ENCODE data around the gene HOXA5.

HOXA5 gene

GRCh38 chr7:27155816-27156507 lies 12.5 kb upstream of the HOXA5 start:
- TF ChIP-seq CTCF (IDR thresholded peaks at IDR 0.05; ENCODE audit: low read depth, low read length): no peak
- peak overlapping the region; percentile 55 for H3K4me3 ChIP-seq (ENCODE audit: low read depth, low read length)
- in situ Hi-C loops (cut with HindIII; ENCODE audit: low sequenced_read_pairs): loop anchor here (25.0 kb wide), 1 partner anchor 769 kb away; no protein-coding TSS in a partner anchor
- DNase-seq (ENCODE audit: low read depth, low spot score): peak; percentile 49

GRCh38 chr7:27154901-27155815 lies 11.7 kb upstream of the HOXA5 start:
- TF ChIP-seq CTCF (IDR thresholded peaks at IDR 0.05; ENCODE audit: low read depth, low read length): no peak
- peak; percentile 37 for DNase-seq (ENCODE audit: low read depth, low spot score)
- H3K4me3 ChIP-seq (ENCODE audit: low read depth, low read length): peak overlapping the region; percentile 55
- in situ Hi-C loops (cut with HindIII; ENCODE audit: low sequenced_read_pairs): loop anchor here (25.0 kb wide), 1 partner anchor 768 kb away; no protein-coding TSS in a partner anchor

GRCh38 chr7:27154369-27154768 lies 10.9 kb upstream of the HOXA5 start:
- in situ Hi-C loops (cut with HindIII; ENCODE audit: low sequenced_read_pairs): loop anchor here (25.0 kb wide), 1 partner anchor 767 kb away; no protein-coding TSS in a partner anchor
- no peak for DNase-seq (ENCODE audit: low read depth, low spot score)
- TF ChIP-seq CTCF (IDR thresholded peaks at IDR 0.05; ENCODE audit: low read depth, low read length): no peak
- H3K4me3 ChIP-seq (ENCODE audit: low read depth, low read length): peak overlapping the region; percentile 55

GRCh38 chr7:27153526-27153925 lies 10.0 kb upstream of the HOXA5 start:
- TF ChIP-seq CTCF (IDR thresholded peaks at IDR 0.05; ENCODE audit: low read depth, low read length): no peak
- in situ Hi-C loops (cut with HindIII; ENCODE audit: low sequenced_read_pairs): loop anchor here (25.0 kb wide), 1 partner anchor 766 kb away; no protein-coding TSS in a partner anchor
- DNase-seq (ENCODE audit: low read depth, low spot score): peak; percentile 1
- H3K4me3 ChIP-seq (ENCODE audit: low read depth, low read length): peak overlapping the region; percentile 69

- peak overlapping the region; percentile 69 for H3K4me3 ChIP-seq (ENCODE audit: low read depth, low read length)
- in situ Hi-C loops (cut with HindIII; ENCODE audit: low sequenced_read_pairs): loop anchor here (25.0 kb wide), 1 partner anchor 766 kb away; no protein-coding TSS in a partner anchor
- no peak for DNase-seq (ENCODE audit: low read depth, low spot score)
- no peak for TF ChIP-seq CTCF (IDR thresholded peaks at IDR 0.05; ENCODE audit: low read depth, low read length)
Observed at GRCh38 chr7:27152816-27153442, 9.4 kb upstream of the HOXA5 start.

Data from astrocyte of the spinal cord (primary cell).